HG02884 (cell line): ENCODE data around the gene SLC16A10.
A peak's percentile ranks its signal among the peaks of the same experiment; 100 is the strongest.
"Not testable (repeated sequence)": the region's sequence is repeated elsewhere in the genome, so short reads cannot be mapped to it uniquely, and the experiment has no call there.

Experiments used
- ATAC-seq: cut with Tn5 transposase; IDR thresholded peaks from one replicate; pipeline ENCODE4 v1.9.1; 2021; ENCODE audit warnings: mild to moderate bottlenecking, moderate library complexity; ENCODE audit not compliant: unreplicated experiment

The SLC16A10 gene

GRCh38 chr6:111086685-111087084, 618 bp upstream of the SLC16A10 start:
- no peak for ATAC-seq

- ATAC-seq, result peak; percentile 3
Measured at GRCh38 chr6:111087871-111088667, 766 bp downstream of the SLC16A10 start.

- ATAC-seq, result no peak
Measured at GRCh38 chr6:111088668-111089003, 1.3 kb downstream of the SLC16A10 start.

- ATAC-seq, result no peak
Measured at GRCh38 chr6:111090766-111091165, 3.5 kb downstream of the SLC16A10 start.

GRCh38 chr6:111091987-111092386, 4.7 kb downstream of the SLC16A10 start:
- no peak for ATAC-seq

GRCh38 chr6:111095488-111095887, 8.2 kb downstream of the SLC16A10 start:
- not testable (repeated sequence) for ATAC-seq

GRCh38 chr6:111096246-111096645, 8.9 kb downstream of the SLC16A10 start:
- ATAC-seq, result no peak

GRCh38 chr6:111098597-111098996, 11.3 kb downstream of the SLC16A10 start:
- no peak for ATAC-seq

- ATAC-seq, result no peak
Measured at GRCh38 chr6:111101987-111102386, 14.7 kb downstream of the SLC16A10 start.

GRCh38 chr6:111105578-111105977, 18.3 kb downstream of the SLC16A10 start:
- ATAC-seq, result no peak

GRCh38 chr6:111107589-111107988, 20.3 kb downstream of the SLC16A10 start:
- no peak for ATAC-seq

GRCh38 chr6:111110036-111110435, 22.7 kb downstream of the SLC16A10 start:
- no peak for ATAC-seq

- no peak for ATAC-seq
Measured at GRCh38 chr6:111113336-111114086, 26.2 kb downstream of the SLC16A10 start.

- ATAC-seq, result no peak
Measured at GRCh38 chr6:111114087-111114443, 26.8 kb downstream of the SLC16A10 start.

GRCh38 chr6:111114482-111114881, 27.2 kb downstream of the SLC16A10 start:
- ATAC-seq, result no peak

GRCh38 chr6:111118826-111119225, 31.5 kb downstream of the SLC16A10 start:
- no peak for ATAC-seq

- no peak for ATAC-seq
Measured at GRCh38 chr6:111119571-111120329, 32.4 kb downstream of the SLC16A10 start.

GRCh38 chr6:111121789-111122350, 34.6 kb downstream of the SLC16A10 start:
- no peak for ATAC-seq

- ATAC-seq, result no peak
Measured at GRCh38 chr6:111122458-111123286, 35.4 kb downstream of the SLC16A10 start.

GRCh38 chr6:111124406-111124805, 37.1 kb downstream of the SLC16A10 start:
- ATAC-seq, result no peak
